Panc1 (cell line): ENCODE measurements around the gene SLC27A2.

Experiments used
- POLR2AphosphoS5 ChIP-seq: IDR thresholded peaks from 2 replicates; pipeline ENCODE4 v1.6.1; 2012; ENCODE audit warnings: mild to moderate bottlenecking, low read depth, low read length, moderate library complexity
- TCF7L2 ChIP-seq: IDR thresholded peaks from 2 replicates; pipeline ENCODE4 v1.6.1; 2011; ENCODE audit warnings: mild to moderate bottlenecking, low read depth, low read length, inconsistent platforms
- TF ChIP-seq, protein P1 (sequence below): fragments of 450-650 bp; IDR thresholded peaks from 2 replicates; pipeline ENCODE4 v1.5.1; 2017; ENCODE audit warnings: mild to moderate bottlenecking
- TF ChIP-seq, protein P2 (sequence below), 2 experiments: IDR thresholded peaks; 2 replicates each; pipeline ENCODE4 v1.6.1; 2011 to 2012; ENCODE audit warnings: low read depth in 2 of 2, control low read depth in 1 of 2, low read length in 1 of 2, mild to moderate bottlenecking in 1 of 2, moderate library complexity in 1 of 2; ENCODE audit not compliant: insufficient read depth in 1 of 2

DNA sequence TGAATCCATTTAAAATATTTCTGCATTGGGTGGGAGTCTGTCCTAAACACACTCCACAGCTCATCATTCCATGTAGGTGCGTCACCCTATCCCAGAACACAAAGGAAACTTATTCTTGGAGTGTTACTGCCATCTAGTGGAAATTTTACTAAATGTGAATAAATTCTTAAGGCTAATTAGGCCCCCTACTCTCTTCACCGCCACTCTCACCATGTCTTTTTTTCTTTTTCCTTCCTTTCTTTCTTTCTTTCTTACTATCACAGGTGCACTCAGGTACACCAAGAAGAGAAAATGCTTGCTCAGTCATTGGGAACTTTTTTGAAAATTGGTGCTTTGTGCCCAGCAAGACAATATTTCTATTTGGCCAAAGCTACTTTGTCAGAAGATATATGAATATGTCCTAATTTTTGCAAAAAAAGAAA, 36.5 kb upstream of the SLC27A2 start:
- TF ChIP-seq, protein P1, sequence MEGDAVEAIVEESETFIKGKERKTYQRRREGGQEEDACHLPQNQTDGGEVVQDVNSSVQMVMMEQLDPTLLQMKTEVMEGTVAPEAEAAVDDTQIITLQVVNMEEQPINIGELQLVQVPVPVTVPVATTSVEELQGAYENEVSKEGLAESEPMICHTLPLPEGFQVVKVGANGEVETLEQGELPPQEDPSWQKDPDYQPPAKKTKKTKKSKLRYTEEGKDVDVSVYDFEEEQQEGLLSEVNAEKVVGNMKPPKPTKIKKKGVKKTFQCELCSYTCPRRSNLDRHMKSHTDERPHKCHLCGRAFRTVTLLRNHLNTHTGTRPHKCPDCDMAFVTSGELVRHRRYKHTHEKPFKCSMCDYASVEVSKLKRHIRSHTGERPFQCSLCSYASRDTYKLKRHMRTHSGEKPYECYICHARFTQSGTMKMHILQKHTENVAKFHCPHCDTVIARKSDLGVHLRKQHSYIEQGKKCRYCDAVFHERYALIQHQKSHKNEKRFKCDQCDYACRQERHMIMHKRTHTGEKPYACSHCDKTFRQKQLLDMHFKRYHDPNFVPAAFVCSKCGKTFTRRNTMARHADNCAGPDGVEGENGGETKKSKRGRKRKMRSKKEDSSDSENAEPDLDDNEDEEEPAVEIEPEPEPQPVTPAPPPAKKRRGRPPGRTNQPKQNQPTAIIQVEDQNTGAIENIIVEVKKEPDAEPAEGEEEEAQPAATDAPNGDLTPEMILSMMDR: peak; percentile 56; the same call in 1 of the 2 replicates
- TF ChIP-seq, protein P2, sequence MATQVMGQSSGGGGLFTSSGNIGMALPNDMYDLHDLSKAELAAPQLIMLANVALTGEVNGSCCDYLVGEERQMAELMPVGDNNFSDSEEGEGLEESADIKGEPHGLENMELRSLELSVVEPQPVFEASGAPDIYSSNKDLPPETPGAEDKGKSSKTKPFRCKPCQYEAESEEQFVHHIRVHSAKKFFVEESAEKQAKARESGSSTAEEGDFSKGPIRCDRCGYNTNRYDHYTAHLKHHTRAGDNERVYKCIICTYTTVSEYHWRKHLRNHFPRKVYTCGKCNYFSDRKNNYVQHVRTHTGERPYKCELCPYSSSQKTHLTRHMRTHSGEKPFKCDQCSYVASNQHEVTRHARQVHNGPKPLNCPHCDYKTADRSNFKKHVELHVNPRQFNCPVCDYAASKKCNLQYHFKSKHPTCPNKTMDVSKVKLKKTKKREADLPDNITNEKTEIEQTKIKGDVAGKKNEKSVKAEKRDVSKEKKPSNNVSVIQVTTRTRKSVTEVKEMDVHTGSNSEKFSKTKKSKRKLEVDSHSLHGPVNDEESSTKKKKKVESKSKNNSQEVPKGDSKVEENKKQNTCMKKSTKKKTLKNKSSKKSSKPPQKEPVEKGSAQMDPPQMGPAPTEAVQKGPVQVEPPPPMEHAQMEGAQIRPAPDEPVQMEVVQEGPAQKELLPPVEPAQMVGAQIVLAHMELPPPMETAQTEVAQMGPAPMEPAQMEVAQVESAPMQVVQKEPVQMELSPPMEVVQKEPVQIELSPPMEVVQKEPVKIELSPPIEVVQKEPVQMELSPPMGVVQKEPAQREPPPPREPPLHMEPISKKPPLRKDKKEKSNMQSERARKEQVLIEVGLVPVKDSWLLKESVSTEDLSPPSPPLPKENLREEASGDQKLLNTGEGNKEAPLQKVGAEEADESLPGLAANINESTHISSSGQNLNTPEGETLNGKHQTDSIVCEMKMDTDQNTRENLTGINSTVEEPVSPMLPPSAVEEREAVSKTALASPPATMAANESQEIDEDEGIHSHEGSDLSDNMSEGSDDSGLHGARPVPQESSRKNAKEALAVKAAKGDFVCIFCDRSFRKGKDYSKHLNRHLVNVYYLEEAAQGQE (IDR thresholded peaks at IDR 0.05; ENCODE audit: insufficient read depth in 1 of 2, low read depth in 2 of 2, low read length in 1 of 2): no peak
- TF ChIP-seq POLR2AphosphoS5 (no peak), TCF7L2 (no peak)
